ENCODE data around the gene AHRR. TPM values are rescaled to one million over a fixed set of nuclear protein-coding genes. Genes with fewer than 3 reads are reported as not detected.
"Not testable (repeated sequence)": the region's sequence is repeated elsewhere in the genome, so short reads cannot be mapped to it uniquely, and the experiment has no call there.

The AHRR gene
- total RNA-seq, 1 donor from 2014 or later, result 3.5 TPM

GRCh38 chr5:305459-305858 lies 16.1 kb upstream of the AHRR start:
- DNase-seq (ENCODE audit: low spot score), result no peak

GRCh38 chr5:306011-306805 lies 15.3 kb upstream of the AHRR start:
- no peak for DNase-seq (ENCODE audit: low spot score)

DNA sequence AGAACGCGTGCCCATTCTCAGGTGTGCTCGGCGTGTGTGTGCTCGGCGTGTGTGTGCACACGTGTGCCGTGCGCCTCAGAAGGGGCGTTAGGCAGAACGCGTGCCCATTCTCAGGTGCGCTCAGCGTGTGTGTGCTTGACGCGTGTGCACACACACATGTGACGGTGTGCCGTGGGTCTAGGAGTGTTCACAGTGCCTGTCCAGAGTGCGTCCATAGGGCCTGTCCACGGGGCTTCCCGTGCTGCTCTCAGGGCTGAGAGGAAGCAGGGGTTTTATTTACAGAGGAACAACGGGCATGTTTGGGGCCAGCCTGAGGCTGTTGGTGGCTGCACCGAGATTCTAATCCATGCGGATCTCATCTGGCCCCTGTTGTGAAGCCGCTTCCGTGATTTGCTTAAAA lies 14.2 kb upstream of the AHRR start:
- no peak for DNase-seq (ENCODE audit: low spot score)

DNA sequence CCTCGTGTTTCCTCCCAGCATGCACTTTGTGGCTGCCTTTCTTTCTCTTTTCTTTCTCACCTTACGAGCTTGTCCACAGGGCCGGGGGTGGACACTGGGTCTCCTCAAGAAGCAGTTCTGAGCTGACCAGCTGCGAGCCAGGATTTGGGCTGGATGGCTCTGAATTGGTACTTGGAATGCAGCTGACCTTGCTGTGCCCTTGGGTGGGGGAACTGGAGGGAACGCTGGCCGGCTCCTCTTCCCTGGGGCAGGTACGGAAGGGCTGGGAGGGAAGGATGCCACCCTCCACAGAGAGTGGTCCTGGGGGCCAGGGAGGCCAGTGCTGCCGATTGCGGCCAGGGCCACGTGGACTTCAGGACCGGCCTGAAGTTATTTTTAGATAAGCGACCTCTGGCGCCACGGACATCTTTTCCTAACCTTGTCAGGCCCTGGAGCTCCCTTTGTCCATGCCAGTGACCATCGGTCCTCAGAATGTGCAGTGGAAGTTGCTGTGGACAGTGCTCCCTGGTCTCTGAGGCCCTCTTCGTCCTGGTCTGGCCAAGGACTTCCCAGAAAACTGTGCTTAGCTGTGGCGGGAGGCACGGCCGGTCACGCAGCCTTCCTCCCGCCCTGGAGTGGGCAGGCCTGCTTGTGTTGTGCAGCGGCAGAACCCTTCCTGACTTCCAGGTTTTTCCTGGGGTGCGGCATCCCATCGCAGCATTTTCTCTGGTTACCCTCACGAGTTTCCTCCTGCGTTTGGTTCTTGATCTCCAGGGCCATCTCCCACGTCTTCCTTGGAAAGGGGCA lies 13.5 kb upstream of the AHRR start:
- DNase-seq (ENCODE audit: low spot score), result no peak

DNA sequence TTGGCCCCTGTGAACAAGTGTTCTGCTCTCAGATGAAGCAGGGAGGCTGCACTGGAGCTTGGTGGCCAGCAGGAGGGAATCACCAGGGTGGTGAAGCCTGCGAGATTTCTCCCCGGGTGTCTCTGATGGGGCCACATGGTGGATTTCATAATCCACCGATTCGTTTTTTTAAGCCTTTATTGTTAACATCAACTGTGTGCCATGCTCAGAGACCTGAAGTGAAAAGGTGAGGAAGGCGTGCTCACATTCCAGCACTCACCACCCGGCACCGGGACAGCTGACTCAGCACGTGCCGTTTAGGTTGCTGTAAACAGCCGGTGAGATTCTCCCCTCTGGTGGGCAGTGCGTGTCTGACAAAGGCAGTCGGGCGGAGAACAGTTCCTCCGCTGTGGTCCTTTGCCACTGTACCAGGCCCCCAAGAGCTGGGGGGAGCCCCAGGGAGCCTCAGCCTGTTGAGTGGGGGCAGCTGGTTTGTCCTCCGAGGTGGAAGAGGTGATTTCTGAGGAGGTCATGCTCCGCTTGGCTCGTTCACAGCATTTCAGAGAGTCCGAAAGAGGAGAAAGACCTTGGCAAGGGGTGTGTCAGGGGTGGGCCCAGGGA lies 12.7 kb upstream of the AHRR start:
- no peak for DNase-seq (ENCODE audit: low spot score)

DNA sequence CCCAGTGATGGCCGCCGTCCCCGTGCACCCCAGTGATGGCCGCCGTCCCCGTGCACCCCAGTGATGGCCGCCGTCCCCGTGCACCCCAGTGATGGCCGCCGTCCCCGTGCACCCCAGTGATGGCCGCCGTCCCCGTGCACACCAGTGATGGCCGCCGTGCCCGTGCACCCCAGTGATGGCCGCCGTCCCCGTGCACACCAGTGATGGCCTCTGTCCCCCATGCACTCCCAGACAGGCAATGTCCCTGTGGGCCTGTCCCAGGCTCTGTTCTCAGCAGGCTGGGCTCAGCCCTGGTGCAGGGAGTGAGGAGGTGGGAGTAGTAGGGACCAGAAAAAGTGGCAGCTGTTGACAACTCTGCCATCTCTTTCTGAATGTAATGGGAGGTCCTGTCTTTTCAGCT lies 11.7 kb upstream of the AHRR start:
- not testable (repeated sequence) for DNase-seq (ENCODE audit: low spot score)

- no peak for DNase-seq (ENCODE audit: low spot score)
Measured at GRCh38 chr5:310516-310915, 11.0 kb upstream of the AHRR start.

DNA sequence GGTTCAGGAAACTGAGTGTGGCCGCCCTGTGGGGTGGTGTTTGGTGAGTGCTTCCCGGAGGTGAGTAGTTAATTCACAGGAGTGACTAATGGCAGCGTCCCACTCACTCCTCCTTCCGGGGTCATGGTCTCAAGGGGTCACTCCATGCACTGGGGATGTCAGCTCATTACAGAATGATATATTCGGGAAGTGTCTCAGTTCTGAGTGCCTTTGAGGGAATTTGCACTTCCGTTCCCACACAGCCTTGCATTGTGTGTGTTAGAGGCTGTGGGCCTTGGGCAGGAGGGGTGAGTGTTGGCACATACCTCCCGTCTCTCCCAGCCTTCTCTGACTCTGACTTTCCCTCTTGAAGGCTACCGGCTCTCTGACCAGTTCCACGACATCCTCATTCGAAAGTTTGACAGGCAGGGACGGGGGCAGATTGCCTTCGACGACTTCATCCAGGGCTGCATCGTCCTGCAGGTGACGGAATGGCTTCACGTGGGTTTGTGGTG lies 10.5 kb upstream of the AHRR start:
- DNase-seq (ENCODE audit: low spot score), result peak; percentile 58

DNA sequence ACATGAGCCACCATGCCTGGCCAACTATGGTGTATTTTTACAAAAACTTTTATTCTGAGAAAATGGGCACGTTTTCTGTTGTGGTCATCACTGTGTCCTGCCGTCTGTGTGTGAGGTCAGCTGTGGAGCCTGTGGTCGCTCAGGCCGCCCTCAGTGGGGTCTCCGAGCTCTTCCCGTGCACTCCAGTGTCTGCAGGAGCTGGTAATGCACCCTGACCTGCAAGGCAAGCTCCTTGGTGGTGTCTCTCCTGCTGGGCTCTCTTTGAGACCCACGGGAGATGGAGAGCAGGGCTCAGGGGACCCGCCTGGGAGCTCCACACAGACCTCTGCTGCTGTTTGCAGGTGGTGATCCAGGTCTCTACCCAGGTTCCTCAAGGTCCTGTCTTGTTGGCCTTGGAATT lies 9.6 kb upstream of the AHRR start:
- DNase-seq (ENCODE audit: low spot score), result no peak

- no peak for DNase-seq (ENCODE audit: low spot score)
Measured at GRCh38 chr5:312845-313244, 8.7 kb upstream of the AHRR start.

- no peak for DNase-seq (ENCODE audit: low spot score)
Measured at GRCh38 chr5:313265-313664, 8.2 kb upstream of the AHRR start.

DNA sequence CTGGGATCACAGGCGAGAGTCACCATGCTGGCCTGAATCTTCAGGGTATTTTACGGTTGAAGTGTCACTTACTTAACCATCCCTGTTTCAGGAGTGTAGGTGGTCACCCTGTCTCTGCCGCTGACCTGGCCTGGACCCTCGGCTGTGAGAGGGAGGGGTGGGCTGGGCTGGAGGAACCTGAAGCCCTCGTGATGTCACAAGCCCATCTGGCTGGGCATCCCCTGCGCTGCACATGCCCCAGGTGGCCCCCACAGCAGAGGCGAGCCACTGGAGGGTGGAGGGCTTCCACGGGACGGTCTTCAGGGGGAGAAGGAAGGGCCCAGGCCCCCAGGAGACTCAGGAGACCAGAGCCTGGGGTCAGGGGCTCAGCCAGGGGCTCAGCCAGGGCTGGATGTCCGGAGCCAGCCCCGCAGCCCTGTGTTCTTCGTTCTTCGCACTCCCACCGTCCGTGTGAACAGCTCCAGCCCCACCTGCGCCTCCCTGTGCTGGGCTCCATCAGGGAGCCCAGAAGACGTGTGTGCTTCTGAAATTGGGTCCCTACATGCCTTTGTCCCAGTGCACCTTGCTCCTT lies 7.6 kb upstream of the AHRR start:
- no peak for DNase-seq (ENCODE audit: low spot score)

- no peak for DNase-seq (ENCODE audit: low spot score)
Measured at GRCh38 chr5:314676-315487, 6.6 kb upstream of the AHRR start.

DNA sequence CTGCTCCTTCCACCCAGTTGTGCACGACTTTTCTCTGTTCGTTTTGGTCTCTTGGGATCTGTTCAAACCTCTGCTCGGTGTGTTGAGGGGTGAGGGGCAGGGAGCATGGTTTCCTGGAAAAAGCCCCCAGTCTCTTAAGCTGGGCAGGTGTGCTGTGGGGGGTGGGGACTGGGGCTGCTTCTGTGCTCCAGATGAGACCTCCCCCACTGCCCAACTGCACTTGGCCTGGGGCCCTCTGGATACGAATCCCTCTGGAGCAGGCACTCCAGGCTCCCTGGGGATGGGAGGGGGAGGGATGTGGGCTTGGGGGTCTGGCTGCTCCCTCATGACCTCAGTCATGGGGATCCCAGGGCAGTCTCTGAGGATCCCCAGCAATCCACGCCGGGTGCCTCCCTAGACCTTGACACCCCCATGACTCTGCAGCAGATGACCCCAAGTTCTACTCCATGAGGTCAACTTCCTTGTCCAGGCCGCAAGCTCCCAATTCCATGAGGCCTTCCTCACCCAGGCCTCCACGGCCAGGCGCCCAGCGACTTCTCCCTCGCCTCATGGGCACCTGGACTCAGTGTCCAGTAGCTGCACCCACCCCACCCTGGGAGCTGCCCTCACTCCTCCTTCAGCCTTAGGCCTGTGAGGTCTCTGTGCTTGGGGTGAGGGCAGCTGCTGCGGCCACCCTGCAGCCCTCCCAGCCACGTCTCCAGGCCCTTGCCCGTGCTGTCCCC lies 5.9 kb upstream of the AHRR start:
- DNase-seq (ENCODE audit: low spot score), result no peak

DNA sequence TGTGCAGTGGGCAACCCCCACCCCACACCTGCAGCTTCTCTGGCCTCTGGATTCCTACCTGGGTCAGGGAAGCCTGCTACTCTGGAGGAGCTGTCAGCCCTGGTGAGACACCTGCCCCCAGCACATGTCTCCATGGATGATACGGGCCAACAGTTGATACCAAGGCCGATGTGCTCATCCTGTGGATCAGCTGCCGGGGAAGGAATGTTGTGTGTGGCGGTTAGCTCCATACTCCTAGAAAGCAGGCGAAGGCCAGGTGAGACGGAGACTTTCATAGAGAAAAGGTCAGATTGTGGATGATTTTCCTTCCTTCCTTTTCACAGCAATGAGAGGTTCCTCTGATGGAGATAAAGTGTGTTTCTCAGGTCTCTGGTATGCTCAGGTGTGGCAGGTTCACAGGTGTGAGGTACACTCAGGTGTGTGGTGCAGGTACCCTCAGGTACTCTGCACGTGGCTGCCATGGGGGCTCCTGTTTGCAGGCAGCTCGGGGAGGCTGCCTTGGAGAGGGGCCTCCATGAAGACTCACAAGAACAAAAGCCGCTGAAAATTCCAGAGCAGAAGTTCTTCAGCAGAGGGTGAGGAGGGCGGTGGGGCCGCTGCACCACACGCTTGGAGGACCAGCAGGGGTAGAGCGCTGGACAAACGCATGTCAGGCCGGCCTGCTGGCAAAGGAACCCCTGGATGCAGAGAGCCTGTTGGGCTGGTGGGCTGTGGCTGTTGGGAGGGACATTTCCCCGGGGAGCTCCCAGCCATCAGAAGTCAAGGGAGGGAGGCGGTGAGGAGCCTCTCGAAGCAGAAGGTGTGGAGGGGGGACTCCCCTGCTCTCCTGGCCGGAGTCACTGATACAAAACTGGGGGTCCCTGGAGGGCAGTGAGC lies 5.1 kb upstream of the AHRR start:
- no peak for DNase-seq (ENCODE audit: low spot score)

GRCh38 chr5:317086-317811 lies 4.3 kb upstream of the AHRR start:
- no peak for DNase-seq (ENCODE audit: low spot score)

DNA sequence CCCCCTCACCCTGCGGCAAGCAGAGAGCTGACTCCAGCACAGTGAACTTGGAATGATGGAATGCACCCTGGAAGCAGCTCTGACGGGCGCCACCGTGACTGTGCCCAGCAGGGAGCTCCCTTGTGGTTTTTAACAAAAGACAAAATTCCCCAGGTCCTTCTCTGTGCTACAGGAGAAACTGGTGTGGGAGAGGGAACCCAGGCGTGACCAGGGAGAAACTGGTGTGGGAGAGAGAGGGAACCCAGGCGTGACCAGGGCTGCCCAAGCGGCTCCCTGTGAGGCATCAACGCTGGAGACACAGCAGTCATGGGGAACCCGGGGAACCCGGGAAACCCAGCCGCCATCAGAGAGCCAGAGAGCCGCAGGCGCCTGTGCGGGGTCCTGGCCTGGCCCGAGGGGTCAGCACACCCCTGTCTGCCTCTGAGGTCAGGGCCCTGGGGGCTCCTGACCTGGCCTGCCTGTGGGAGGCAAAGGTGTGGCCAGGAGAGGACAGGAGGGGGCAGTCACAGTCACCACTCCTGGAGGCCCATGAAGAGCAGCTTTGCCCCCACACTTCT lies 3.1 kb upstream of the AHRR start:
- no peak for DNase-seq (ENCODE audit: low spot score)

GRCh38 chr5:318931-319601 lies 2.4 kb upstream of the AHRR start:
- DNase-seq (ENCODE audit: low spot score), result no peak
